ENCODE data around the gene LRTM1.

DNA sequence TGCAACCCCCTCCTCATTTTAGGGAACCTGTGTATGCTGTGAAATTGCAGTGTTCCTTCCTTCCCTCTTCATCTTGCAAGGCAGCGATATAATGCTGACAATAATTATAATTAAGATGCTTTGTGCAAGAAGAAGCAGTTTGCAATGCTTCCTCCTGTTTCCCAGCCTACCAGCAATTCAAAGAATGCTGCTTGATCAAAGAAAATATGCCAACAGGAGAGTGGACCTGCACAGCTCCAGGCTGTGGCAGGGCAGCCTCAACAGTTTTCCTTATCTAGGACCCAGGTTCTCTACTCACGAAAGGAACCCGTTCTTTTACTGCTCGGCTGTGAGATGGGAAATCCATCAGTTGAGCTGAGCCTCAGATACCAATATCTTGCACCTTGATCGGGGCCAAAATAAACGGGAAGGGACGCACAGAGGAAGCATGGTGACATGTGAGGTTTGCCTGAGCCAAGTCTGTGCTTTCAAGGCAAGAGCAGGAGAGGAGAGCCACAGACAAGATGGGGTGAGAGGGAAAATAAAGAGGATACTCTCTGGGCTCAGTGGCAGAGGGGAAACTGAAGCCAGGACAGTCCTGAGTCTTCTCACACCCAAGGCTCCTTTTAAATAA is 22.6 kb upstream of the LRTM1 start:
- TF ChIP-seq, protein P1, sequence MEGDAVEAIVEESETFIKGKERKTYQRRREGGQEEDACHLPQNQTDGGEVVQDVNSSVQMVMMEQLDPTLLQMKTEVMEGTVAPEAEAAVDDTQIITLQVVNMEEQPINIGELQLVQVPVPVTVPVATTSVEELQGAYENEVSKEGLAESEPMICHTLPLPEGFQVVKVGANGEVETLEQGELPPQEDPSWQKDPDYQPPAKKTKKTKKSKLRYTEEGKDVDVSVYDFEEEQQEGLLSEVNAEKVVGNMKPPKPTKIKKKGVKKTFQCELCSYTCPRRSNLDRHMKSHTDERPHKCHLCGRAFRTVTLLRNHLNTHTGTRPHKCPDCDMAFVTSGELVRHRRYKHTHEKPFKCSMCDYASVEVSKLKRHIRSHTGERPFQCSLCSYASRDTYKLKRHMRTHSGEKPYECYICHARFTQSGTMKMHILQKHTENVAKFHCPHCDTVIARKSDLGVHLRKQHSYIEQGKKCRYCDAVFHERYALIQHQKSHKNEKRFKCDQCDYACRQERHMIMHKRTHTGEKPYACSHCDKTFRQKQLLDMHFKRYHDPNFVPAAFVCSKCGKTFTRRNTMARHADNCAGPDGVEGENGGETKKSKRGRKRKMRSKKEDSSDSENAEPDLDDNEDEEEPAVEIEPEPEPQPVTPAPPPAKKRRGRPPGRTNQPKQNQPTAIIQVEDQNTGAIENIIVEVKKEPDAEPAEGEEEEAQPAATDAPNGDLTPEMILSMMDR (IDR thresholded peaks at IDR 0.05; ENCODE audit: extremely low read depth in 1 of 2, insufficient read depth in 1 of 2, low read depth in 1 of 2, low read length in 2 of 2), result no peak
- TF ChIP-seq POLR2A (IDR thresholded peaks at IDR 0.05; ENCODE audit: low read depth, low read length), result no peak
- TF ChIP-seq POLR2AphosphoS5 (IDR thresholded peaks at IDR 0.05; ENCODE audit: insufficient read depth, low read depth, low read length), result no peak
- TF ChIP-seq FOS (IDR thresholded peaks at IDR 0.05; ENCODE audit: borderline replicate concordance, insufficient read depth, low read length), result no peak
- TF ChIP-seq, protein P2, sequence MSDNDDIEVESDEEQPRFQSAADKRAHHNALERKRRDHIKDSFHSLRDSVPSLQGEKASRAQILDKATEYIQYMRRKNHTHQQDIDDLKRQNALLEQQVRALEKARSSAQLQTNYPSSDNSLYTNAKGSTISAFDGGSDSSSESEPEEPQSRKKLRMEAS (IDR thresholded peaks at IDR 0.05; ENCODE audit: insufficient read depth, insufficient read length), result no peak
- TF ChIP-seq MYC (IDR thresholded peaks at IDR 0.05; ENCODE audit: low read depth, low read length), result no peak
- no peak for TF ChIP-seq EZH2 (IDR thresholded peaks at IDR 0.05; ENCODE audit: borderline replicate concordance, low read depth, low read length, severe bottlenecking)
- TF ChIP-seq GATA2 (IDR thresholded peaks at IDR 0.05; ENCODE audit: insufficient read depth, insufficient read length, low read depth, low read length), result no peak
- TF ChIP-seq JUN (IDR thresholded peaks at IDR 0.05; ENCODE audit: borderline replicate concordance, insufficient read depth, insufficient read length, low read depth), result no peak
